ENCODE measurements around the gene CD37.
"Not testable (repeated sequence)": the region's sequence is repeated elsewhere in the genome, so short reads cannot be mapped to it uniquely, and the experiment has no call there.

CD37 gene

DNA sequence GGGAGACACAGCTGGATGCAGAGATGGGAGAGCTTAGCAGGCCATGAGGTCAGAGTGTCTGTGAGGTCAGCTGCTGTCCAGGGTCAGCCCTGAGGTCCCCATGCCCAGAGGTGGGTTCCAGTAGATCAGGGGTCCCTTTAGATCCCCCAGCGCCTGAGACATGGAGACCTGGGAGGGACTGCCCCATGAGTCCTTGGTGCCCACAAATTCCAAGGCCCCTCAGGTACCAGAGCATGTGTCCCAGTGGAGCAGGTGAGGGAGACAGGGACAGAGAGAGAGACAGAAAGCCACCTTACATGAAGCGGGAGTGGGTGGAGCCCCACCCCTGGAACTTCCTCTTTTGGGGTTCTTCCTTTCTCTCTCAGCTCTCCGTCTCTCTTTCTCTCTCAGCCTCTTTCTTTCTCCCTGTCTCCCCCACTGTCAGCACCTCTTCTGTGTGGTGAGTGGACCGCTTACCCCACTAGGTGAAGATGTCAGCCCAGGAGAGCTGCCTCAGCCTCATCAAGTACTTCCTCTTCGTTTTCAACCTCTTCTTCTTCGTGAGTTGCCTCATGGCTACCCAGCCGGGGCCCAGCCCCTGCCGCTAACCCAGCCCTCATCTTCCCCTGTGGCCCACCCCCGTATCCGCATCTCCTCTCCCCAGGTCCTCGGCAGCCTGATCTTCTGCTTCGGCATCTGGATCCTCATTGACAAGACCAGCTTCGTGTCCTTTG is at the start of gene CD37:
Gene CD37 (plus strand): TSS at position 336 of the 713 bp plus-strand sequence. CDS start 135 bp downstream, at position 471.
- DNase-seq (ENCODE audit: low spot score): peak; percentile 78
- TF ChIP-seq, protein P1, sequence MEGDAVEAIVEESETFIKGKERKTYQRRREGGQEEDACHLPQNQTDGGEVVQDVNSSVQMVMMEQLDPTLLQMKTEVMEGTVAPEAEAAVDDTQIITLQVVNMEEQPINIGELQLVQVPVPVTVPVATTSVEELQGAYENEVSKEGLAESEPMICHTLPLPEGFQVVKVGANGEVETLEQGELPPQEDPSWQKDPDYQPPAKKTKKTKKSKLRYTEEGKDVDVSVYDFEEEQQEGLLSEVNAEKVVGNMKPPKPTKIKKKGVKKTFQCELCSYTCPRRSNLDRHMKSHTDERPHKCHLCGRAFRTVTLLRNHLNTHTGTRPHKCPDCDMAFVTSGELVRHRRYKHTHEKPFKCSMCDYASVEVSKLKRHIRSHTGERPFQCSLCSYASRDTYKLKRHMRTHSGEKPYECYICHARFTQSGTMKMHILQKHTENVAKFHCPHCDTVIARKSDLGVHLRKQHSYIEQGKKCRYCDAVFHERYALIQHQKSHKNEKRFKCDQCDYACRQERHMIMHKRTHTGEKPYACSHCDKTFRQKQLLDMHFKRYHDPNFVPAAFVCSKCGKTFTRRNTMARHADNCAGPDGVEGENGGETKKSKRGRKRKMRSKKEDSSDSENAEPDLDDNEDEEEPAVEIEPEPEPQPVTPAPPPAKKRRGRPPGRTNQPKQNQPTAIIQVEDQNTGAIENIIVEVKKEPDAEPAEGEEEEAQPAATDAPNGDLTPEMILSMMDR (IDR thresholded peaks at IDR 0.05; ENCODE audit: extremely low read depth, missing control alignments): no peak

- DNase-seq (ENCODE audit: low spot score): no peak
- TF ChIP-seq, protein P1 (IDR thresholded peaks at IDR 0.05; ENCODE audit: extremely low read depth, missing control alignments): no peak
Observed at GRCh38 chr19:49287141-49287770, 48.0 kb upstream of the CD37 start.

DNA sequence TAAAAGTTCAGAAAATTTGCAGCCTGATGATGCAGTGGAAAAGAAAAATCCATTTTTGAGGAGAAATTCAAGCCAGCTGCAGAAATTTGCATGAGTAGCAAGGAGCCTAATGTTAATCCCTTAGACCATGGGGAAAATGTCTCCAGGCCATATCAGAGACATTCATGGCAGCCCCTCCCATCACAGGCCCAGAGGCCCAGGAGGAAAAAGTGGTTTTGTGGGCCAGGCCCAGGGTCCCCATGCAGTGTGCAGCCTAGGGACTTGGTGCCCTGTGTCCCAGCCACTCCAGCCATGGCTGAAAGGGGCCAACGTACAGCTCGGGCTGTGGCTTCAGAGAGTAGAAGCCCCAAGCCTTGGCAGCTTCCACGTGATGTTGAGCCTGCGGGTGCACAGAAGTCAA is 47.0 kb upstream of the CD37 start:
- not testable (repeated sequence) for DNase-seq (ENCODE audit: low spot score)

GRCh38 chr19:49289286-49289685 is 45.9 kb upstream of the CD37 start:
- DNase-seq (ENCODE audit: low spot score): not testable (repeated sequence)

- DNase-seq (ENCODE audit: low spot score): no peak
- TF ChIP-seq, protein P1 (IDR thresholded peaks at IDR 0.05; ENCODE audit: extremely low read depth, missing control alignments): no peak
Observed at GRCh38 chr19:49290517-49290916, 44.7 kb upstream of the CD37 start.

- no peak for DNase-seq (ENCODE audit: low spot score)
- TF ChIP-seq, protein P1 (IDR thresholded peaks at IDR 0.05; ENCODE audit: extremely low read depth, missing control alignments): no peak
Observed at GRCh38 chr19:49294401-49294800, 40.8 kb upstream of the CD37 start.

DNA sequence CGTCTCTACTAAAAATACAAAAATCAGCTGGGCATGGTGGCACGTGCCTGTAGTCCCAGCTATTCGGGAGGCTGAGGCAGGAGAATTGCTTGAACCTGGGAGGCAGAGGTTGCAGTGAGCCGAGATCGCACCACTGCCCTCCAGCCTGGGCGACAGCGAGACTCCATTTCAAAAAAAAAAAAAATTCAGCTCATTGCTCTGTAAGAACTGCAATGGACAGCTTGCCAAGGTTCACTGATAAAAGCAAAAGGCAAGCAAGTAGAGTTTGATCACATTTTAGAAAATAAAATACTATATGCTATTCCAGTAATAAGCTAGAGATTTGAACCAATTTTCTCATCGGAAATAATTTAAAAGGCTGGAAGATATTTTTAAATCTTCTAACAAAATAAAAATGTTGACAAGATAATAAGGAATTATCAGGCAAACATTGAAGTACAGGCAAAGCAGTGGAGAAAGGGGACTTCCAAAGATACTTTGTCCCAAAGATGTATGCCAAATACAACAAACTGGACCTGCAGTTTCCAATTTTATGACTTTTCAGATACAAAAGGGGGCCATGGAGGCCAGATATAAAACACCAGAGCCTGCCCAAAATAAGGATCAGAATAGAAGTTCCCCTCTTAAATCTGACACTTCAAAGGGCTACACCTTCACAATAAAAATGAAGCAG is 39.9 kb upstream of the CD37 start:
- DNase-seq (ENCODE audit: low spot score): no peak
- TF ChIP-seq, protein P1 (IDR thresholded peaks at IDR 0.05; ENCODE audit: extremely low read depth, missing control alignments): no peak

DNA sequence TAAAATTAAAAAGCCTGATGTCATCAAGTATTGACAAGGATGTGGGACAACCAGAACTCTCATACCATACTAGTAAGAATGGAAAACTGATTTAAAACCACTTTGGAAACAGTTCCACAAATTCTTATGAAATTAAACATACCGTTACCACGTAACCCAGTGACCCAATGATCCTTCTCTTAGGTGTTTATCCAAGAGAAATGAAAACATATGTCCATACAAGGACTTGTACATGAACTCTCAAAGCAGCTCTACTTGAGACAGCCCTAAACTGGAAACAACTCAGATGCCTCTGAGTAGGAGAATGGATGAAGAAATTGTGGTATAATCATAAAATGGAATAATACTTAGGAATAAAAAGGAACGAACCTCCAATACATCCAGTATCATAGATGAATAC is 37.8 kb upstream of the CD37 start:
- DNase-seq (ENCODE audit: low spot score): no peak
- TF ChIP-seq, protein P1 (IDR thresholded peaks at IDR 0.05; ENCODE audit: extremely low read depth, missing control alignments): no peak

GRCh38 chr19:49298653-49299052 is 36.6 kb upstream of the CD37 start:
- not testable (repeated sequence) for DNase-seq (ENCODE audit: low spot score)

Data from GM20000 (cell line).